GM20000 (cell line): ENCODE data around the gene GRID1.

Source experiments
- DNase-seq: peaks from one replicate; pipeline ENCODE4 v3.0.0; 2012; ENCODE audit warnings: low spot score
- TF ChIP-seq, protein P1 (sequence below): IDR thresholded peaks from 2 replicates; pipeline ENCODE4 v1.5.1; 2012; ENCODE audit warnings: mild to moderate bottlenecking, control low read depth; ENCODE audit errors: extremely low read depth, missing control alignments

The GRID1 gene

DNA sequence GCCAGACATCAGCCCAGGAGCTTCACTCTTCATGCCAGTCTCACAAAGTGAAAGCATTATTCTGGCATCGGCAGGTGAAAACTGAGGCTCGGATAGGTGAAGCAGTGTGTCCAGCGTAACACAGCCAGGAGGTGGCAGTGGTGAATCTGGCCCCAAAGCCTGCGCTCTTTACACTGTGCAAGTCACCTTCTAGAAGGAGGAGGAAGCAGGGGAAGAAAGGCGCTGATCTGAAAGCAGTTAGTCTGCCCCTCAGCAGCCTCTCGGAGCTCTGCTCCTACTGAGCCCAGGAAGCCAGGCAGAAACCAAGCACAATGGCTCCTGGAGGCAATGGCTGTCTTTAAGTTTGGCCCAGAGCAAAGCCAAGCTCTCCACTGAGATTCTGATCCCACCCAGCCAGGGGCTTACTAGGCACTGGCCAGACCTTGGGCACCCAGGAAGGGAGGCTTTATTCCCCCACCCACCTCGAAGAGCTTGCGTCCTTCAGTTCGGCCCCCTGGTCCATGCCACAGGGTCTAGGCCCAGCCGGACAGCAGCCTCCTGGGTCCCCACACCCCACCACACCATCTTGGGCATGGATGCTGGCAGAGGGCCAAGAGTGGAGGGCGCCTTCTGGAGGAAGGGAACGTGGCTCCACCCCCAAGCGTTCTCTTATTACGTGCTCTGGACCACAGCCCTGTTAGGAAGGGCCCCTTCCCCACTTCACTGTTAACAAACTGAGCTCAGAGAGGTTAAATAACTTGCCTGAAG lies 104.5 kb downstream of the GRID1 start:
- DNase-seq = peak; percentile 71
- TF ChIP-seq, protein P1, sequence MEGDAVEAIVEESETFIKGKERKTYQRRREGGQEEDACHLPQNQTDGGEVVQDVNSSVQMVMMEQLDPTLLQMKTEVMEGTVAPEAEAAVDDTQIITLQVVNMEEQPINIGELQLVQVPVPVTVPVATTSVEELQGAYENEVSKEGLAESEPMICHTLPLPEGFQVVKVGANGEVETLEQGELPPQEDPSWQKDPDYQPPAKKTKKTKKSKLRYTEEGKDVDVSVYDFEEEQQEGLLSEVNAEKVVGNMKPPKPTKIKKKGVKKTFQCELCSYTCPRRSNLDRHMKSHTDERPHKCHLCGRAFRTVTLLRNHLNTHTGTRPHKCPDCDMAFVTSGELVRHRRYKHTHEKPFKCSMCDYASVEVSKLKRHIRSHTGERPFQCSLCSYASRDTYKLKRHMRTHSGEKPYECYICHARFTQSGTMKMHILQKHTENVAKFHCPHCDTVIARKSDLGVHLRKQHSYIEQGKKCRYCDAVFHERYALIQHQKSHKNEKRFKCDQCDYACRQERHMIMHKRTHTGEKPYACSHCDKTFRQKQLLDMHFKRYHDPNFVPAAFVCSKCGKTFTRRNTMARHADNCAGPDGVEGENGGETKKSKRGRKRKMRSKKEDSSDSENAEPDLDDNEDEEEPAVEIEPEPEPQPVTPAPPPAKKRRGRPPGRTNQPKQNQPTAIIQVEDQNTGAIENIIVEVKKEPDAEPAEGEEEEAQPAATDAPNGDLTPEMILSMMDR = peak; percentile 26

DNA sequence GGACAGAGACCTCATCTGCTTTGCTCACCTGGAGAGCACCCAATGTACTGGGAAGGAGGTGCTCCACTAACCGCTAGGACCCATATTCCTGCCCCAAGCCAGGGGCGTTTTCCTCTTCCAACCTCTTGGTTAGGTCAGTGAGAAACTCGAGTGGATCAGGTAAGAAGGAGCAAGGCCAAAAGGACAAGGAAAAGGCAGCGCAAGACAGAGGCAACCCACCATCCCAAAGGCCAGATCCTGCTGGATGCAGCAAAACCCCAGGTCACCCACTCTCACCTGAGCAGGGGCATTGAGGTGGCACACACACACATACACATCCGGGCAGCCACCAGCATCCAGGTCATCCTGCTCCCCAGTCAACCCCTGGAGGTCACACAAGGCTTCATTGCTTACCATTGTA lies 105.1 kb downstream of the GRID1 start:
- TF ChIP-seq, protein P1 = no peak
- DNase-seq = no peak

DNA sequence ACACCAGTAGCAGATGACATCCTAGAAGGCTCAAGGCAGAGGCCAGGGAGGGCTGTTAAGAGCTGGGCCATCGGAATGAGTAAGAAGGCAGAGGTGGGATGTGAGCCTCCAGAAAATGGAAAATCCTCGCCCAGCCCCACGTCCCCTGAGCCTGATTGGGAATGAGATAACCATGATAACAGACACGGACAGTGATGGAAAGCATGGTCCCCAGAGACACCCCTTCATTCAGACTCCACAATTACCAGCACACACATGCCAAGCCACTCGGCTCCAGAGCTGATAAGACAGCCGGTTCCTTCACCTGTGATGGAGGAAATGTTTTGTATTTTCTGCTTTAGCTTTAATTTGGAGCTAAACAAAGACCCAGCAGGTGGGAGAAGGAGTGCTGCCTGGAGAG lies 106.0 kb downstream of the GRID1 start:
- DNase-seq = no peak
- TF ChIP-seq, protein P1 = no peak

DNA sequence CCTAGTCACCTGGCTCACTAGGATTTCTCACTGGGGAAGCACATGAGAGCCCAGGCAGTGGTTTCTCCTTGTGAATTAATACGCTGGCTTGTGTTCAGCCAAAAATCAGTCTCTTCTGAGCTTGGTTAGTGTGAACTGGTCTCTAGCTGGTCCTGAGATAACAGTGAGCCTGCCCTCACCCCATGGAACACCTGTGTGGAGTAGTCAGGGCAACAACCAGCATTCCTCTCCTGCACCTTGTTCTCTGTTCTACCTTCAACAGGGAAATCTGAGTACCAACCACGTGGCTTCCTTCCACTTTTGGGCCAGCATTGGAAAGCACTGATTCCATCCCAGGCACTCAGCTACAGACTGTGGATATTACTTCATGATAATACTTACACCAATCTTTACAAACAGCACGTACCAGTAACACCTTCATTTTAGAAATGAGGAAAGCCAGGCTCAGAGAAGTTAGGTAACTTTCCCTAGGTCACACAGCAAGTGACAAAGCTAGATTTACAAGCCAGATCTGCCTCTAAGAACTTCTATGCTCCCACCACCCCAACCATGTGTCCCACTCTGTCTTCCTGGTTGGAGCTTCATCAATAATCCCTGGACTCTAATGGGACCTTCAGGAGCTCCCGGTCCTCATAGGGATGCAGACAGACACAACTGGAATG lies 106.6 kb downstream of the GRID1 start:
- no peak for DNase-seq
- TF ChIP-seq, protein P1 = no peak

DNA sequence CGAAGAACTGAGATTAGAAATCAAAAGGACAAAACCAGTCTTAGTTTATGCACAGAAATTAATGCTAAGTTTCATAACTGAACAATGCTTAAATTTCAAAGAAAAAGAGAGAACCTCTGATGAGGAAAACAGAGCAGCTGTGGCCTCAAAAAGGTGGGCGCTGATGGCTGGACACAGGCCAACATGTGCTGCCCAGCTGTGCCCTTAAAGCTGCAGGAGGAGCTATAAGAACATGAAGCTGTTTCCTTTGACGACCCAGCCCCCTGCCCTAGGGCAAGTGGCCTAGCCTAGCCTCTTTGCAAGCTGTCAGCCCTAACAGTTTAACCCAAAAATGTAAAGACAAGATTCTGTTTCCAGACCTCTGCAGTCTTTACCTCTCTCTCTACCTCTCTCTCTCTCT lies 107.7 kb downstream of the GRID1 start:
- no peak for DNase-seq
- TF ChIP-seq, protein P1 = no peak

DNA sequence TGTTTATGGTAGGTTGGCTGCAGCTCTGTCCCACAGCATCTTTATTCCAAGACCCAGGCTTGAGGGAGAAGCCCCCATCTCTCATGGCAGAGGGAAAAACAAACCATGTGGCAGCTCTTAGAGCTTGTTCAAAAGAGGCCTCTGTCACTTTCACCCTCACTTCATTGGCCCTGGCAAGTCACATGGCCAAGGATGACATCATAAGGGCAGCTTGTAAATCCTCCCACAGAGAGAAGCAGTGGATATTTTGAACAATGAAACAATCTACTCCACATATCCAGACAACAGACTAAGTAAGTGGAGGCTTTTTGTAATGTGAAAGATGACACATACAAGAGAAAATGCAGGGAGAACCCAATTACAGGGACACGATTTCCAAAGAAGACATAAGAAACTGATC lies 108.1 kb downstream of the GRID1 start:
- TF ChIP-seq, protein P1 = no peak
- no peak for DNase-seq

DNA sequence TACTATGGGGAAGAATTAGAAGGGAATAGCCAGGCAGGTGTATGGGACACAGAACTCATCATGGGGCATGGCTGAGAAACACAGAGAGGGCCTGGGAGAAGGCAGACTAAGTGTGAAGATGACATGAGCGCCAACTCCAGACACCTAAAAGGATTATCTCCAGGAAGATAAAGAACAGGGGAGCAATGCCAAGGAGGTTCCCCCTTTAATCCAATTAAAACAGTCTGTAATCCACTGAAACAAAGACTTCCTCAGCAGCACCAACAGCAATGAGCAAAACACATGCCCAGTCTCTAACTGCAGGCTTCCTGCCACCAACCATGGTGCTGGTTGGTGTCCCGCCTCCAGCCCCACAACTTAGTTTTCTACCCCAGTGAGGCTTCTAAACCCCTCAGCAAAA lies 108.9 kb downstream of the GRID1 start:
- TF ChIP-seq, protein P1 = no peak
- no peak for DNase-seq
